ENCODE measurements around the gene HIVEP3.

Gene HIVEP3

DNA sequence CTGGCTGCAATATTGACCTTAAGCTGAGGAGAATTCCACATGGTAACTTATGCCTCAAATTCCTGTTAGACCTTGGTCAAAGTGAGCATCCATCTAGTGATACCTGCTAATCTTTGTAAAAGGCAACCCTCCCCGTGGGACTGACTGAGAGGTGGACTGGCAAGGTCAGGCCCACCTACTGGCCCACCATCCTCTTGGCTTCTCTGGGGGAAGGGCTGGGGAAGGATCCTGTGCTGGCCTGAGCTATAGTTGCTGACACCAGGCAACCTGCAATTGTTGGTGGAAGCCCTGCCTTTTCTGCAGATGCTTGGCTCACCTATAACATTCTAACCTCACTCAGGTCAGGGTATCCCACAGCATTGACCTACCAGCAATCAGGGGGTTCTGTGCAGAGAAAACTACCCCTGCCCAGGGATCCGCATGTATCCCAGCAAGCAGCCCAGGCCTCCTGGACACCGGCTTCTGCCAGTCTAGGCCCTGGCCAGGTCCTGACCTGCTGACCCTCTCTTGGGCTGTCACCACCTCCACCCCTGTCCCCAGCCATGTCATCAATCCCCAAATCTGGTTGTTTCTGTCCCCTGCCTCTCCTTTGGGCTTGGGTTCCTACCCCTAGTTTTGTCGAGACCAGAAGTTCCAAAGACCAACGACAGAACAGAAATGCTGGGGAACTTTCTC is 326.1 kb downstream of the HIVEP3 start:
- no peak for TF ChIP-seq CTCF (IDR thresholded peaks at IDR 0.05)
- H3K4me3 ChIP-seq = no peak overlapping the region
- no peak for DNase-seq
- no peaks in the 10 kb centered on the region for H3K9me3 ChIP-seq
- no peaks in the 10 kb centered on the region for H3K4me1 ChIP-seq
- intact Hi-C loops (cut with DNase I; ENCODE audit: low total_unique reads) = no loop called here
- H3K27ac ChIP-seq = no peak overlapping the region
- no peaks in the 10 kb centered on the region for H3K36me3 ChIP-seq
- H3K27me3 ChIP-seq = no peaks in the 10 kb centered on the region

- no peak for TF ChIP-seq CTCF (IDR thresholded peaks at IDR 0.05)
- no peak overlapping the region for H3K27ac ChIP-seq
- DNase-seq = no peak
- intact Hi-C loops (cut with DNase I; ENCODE audit: low total_unique reads) = no loop called here
- H3K27me3 ChIP-seq = no peaks in the 10 kb centered on the region
- H3K4me1 ChIP-seq = no peaks in the 10 kb centered on the region
- no peaks in the 10 kb centered on the region for H3K36me3 ChIP-seq
- H3K9me3 ChIP-seq = no peaks in the 10 kb centered on the region
- H3K4me3 ChIP-seq = no peak overlapping the region
Measured at GRCh38 chr1:41591891-41592290, 326.8 kb downstream of the HIVEP3 start.

DNA sequence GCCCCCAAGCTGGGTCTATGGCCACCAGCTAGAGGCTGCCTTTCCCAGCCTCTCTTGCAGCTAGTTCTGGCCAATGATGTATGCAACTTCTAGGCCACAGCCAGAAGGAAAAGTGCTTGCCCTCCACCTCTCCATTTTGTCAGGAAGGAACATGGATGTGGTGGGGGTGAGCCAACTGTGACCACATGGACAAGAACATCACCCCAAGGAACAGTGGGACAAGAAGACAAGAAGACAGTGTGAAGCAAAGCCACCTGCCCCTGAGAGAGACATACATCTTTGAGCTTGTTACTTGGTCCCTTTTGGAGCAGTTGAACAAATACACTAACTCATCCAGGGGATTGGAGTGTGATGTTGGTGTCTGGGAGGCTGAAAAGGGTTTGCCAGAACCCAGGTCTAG is 328.4 kb downstream of the HIVEP3 start:
- Histone ChIP-seq H3K4me3 (no peak overlapping the region), H3K9me3 (no peaks in the 10 kb centered on the region), H3K4me1 (no peaks in the 10 kb centered on the region), H3K27me3 (no peaks in the 10 kb centered on the region), H3K27ac (no peak overlapping the region), H3K36me3 (no peaks in the 10 kb centered on the region)
- TF ChIP-seq CTCF (IDR thresholded peaks at IDR 0.05) = no peak
- DNase-seq = no peak
- intact Hi-C loops (cut with DNase I; ENCODE audit: low total_unique reads) = no loop called here

- no peaks in the 10 kb centered on the region for H3K36me3 ChIP-seq
- no peak overlapping the region for H3K27ac ChIP-seq
- H3K27me3 ChIP-seq = no peaks in the 10 kb centered on the region
- H3K4me3 ChIP-seq = no peak overlapping the region
- intact Hi-C loops (cut with DNase I; ENCODE audit: low total_unique reads) = no loop called here
- H3K9me3 ChIP-seq = no peaks in the 10 kb centered on the region
- DNase-seq = no peak
- TF ChIP-seq CTCF (IDR thresholded peaks at IDR 0.05) = no peak
- no peaks in the 10 kb centered on the region for H3K4me1 ChIP-seq
Measured at GRCh38 chr1:41589395-41589794, 329.3 kb downstream of the HIVEP3 start.

DNA sequence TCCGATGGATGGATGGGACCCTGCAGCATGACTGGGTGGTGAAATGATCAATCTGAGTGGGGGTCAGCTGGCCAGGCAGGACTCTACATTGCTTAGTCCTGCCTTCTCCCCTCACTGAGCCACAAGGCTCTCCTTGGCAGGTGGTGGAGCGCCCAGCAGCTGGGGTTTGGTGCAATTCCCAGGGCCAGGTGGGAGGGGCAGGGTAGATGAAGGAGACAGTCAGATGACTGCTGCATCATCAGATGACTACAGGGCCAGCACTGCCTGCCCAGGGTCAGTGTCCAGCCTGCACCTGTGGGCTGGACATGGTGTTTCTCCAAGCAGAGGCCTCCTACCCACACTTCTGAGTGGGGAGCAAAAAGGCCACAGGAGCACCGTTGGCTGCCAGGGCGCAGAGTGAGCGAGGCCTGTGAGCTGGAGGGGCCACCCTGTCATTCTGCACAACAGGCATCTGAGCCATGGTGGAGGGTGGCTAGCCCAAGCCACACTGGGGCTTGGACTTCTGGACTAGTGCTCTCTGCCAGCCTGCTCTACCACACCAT is 330.3 kb downstream of the HIVEP3 start:
- H3K27me3 ChIP-seq = no peaks in the 10 kb centered on the region
- no peaks in the 10 kb centered on the region for H3K9me3 ChIP-seq
- no peak overlapping the region for H3K4me3 ChIP-seq
- intact Hi-C loops (cut with DNase I; ENCODE audit: low total_unique reads) = no loop called here
- no peak for TF ChIP-seq CTCF (IDR thresholded peaks at IDR 0.05)
- DNase-seq = no peak
- no peaks in the 10 kb centered on the region for H3K4me1 ChIP-seq
- peaks cover 0 to 7% (median 0%) of the 10 kb centered on the region in 3 donors for H3K36me3 ChIP-seq
- no peak overlapping the region for H3K27ac ChIP-seq

All from tibial artery (tissue), 4 donors.